ENCODE data around the gene C1QTNF9B.

DNA sequence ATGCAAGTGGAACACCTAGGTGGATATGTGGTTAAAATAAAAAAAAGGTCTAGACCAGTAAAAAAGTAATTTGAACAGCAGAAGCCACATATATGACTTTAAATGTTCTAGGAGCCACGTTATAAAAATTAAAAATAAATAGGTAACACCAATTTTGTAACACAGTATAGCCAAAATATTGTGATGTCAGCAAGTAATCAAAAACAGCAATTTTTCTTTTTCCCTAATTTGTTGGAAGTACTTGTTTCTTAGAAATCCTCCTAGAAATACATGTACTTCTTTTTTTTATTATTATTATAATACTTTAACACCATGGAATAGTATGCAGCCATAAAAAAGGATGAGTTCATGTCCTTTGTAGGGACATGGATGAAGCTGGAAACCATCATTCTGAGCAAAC lies 25.7 kb upstream of the C1QTNF9B start:
- no peak for TF ChIP-seq EZH2 (IDR thresholded peaks at IDR 0.05; ENCODE audit: borderline replicate concordance, low read depth, low read length, severe bottlenecking)
- TF ChIP-seq, protein P1, sequence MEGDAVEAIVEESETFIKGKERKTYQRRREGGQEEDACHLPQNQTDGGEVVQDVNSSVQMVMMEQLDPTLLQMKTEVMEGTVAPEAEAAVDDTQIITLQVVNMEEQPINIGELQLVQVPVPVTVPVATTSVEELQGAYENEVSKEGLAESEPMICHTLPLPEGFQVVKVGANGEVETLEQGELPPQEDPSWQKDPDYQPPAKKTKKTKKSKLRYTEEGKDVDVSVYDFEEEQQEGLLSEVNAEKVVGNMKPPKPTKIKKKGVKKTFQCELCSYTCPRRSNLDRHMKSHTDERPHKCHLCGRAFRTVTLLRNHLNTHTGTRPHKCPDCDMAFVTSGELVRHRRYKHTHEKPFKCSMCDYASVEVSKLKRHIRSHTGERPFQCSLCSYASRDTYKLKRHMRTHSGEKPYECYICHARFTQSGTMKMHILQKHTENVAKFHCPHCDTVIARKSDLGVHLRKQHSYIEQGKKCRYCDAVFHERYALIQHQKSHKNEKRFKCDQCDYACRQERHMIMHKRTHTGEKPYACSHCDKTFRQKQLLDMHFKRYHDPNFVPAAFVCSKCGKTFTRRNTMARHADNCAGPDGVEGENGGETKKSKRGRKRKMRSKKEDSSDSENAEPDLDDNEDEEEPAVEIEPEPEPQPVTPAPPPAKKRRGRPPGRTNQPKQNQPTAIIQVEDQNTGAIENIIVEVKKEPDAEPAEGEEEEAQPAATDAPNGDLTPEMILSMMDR (IDR thresholded peaks at IDR 0.05; ENCODE audit: borderline replicate concordance, extremely low read depth, low read length, poor library complexity, severe bottlenecking): no peak

All from DND-41 (cell line).